Left lung (tissue), 10 donors: ENCODE data around the gene NXPH2. TPM values are rescaled to one million over a fixed set of nuclear protein-coding genes. Genes with fewer than 3 reads are reported as not detected.

Experiments used
- ATAC-seq: fragments of 200-7000 bp; cut with Tn5 transposase; one replicate; pipeline ENCODE4 v1.9.1; 2020; ENCODE audit warnings: moderate library complexity
- DNase-seq, 4 donors: peaks; one replicate each; pipeline ENCODE4 v3.0.0-alpha.2; 2013 to 2020
- H3K27ac ChIP-seq, 2 donors: fragments of 200-600 bp; sonication (generic) in 1 of 2; one replicate each; pipeline versions ENCODE4 v1.5.0 to v1.8.0; 2020 to 2021
- H3K27me3 ChIP-seq, 2 donors: fragments of 200-600 bp; sonication (generic) in 1 of 2; one replicate each; pipeline versions ENCODE4 v1.5.0 to v1.8.0; 2020 to 2021
- H3K36me3 ChIP-seq, 2 donors: fragments of 200-600 bp; sonication (generic) in 1 of 2; one replicate each; pipeline versions ENCODE4 v1.5.0 to v1.8.0; 2020 to 2021
- H3K4me1 ChIP-seq, 2 donors: fragments of 200-600 bp; one replicate each; pipeline ENCODE4 v1.8.0; 2021
- H3K4me3 ChIP-seq, 2 donors: fragments of 200-600 bp; sonication (generic) in 1 of 2; one replicate each; pipeline versions ENCODE4 v1.5.0 to v1.8.0; 2020 to 2021; ENCODE audit warnings: mild to moderate bottlenecking in 1 of 2
- H3K9me3 ChIP-seq, 2 donors: fragments of 200-600 bp; sonication (generic) in 1 of 2; one replicate each; pipeline versions ENCODE4 v1.5.0 to v1.8.0; 2020 to 2021
- intact Hi-C, 2 donors: fragments of 100-400 bp; cut with DNase I; formaldehyde crosslinking; loops; one replicate each; pipeline versions ENCODE4 v1.11.2 to v1.14.2; 2022
- polyA plus RNA-seq, 6 donors: library from polyadenylated mRNA; unstranded; fragments of 120-200 nt; gene quantifications; one replicate each; pipeline ENCODE4 v1.2.1, GENCODE V29; 2013; ENCODE audit not compliant: insufficient read length in 6 of 6
- total RNA-seq, 2 donors: library from RNA; stranded (reverse); fragmentation: NEBNext Ultra II Directional; extraction: Animal tissue kit (Norgen Biotek cat#: 25700); gene quantifications; one replicate each; pipeline ENCODE4 v1.2.1, GENCODE V29; 2021
- TF ChIP-seq, protein P1 (sequence below), 2 donors: fragments of 200-600 bp; sonication (generic) in 1 of 2; IDR thresholded peaks; one replicate each; pipeline versions ENCODE4 v1.5.0 to v1.8.0; 2021; ENCODE audit warnings: antibody characterized with exemption in 2 of 2
- donor health status: DM: no; HTN: yes; CAD: no.
- donor health status: DM: no; HTN: no; CAD: no.

NXPH2 gene
- total and polyA plus RNA-seq, 8 donors, result 0.58 to 1.3 (median 1.0) TPM; not detected in 2

DNA sequence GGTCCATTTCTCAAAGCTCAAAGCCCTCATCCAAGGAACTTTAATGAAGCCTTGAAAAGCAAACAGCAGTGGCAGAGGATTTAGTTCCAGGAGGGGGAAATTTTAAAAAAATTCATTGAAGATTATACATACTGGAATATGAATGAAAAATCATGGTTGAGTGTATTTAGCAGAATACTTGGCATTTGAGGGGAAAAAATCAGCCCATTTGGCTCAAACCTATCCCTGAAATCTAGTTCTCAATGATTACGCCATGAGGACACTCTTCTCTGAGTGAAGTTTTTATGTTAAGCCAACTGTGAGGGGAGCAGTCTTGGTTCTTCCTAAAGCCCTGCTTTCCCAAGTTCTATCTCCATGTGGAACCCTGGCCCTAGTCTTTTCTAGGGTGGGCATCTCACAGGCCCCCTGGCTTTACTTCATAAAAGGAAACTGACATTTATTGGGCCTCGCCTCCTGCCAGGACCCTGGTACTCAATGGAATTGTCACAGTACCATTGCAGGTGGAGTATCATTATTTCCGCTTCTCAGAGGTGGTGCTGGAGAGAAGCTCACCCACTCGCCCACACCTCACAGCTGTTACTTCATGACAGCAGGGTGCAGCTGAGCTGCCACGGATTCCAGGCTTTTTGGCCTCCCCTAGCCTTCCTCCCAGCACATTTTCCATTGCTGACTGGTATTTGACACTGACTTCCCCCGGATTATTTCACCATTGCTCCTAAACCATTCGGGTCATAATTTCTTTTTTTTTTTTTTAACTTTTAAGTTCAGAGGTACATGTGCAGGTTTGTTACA is 56.8 kb downstream of the NXPH2 start:
- Histone ChIP-seq H3K27me3 (no peaks in the 10 kb centered on the region), H3K9me3 (no peaks in the 10 kb centered on the region), H3K4me1 (no peaks in the 10 kb centered on the region), H3K4me3 (no peak overlapping the region), H3K36me3 (no peaks in the 10 kb centered on the region), H3K27ac (no peak overlapping the region)
- ATAC-seq, result no peak
- TF ChIP-seq, protein P1, sequence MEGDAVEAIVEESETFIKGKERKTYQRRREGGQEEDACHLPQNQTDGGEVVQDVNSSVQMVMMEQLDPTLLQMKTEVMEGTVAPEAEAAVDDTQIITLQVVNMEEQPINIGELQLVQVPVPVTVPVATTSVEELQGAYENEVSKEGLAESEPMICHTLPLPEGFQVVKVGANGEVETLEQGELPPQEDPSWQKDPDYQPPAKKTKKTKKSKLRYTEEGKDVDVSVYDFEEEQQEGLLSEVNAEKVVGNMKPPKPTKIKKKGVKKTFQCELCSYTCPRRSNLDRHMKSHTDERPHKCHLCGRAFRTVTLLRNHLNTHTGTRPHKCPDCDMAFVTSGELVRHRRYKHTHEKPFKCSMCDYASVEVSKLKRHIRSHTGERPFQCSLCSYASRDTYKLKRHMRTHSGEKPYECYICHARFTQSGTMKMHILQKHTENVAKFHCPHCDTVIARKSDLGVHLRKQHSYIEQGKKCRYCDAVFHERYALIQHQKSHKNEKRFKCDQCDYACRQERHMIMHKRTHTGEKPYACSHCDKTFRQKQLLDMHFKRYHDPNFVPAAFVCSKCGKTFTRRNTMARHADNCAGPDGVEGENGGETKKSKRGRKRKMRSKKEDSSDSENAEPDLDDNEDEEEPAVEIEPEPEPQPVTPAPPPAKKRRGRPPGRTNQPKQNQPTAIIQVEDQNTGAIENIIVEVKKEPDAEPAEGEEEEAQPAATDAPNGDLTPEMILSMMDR (IDR thresholded peaks at IDR 0.05), result no peak
- intact Hi-C loops, result no loop called here
- peak in 2 of 4 donors; percentile 15 to 39 for DNase-seq

DNA sequence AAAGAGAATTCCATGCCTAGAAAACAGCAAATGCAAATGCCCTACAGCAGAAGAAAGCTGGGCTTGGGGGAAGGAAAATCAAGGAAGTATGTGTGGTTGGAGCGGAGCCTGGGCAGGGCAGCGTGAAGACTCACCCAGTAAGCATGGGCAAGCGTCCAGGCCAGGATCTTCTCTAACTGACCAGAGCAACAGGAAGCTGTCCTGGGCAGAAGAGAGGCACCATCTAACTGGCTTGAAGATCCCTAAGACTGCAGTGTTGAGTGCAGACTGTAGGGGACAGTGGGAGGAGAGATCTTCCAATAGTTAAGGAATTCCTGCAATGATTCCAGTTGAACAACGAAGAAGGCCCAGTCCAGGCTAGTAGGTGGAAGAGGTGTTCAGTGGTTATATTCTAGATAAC is 57.9 kb downstream of the NXPH2 start:
- Histone ChIP-seq H3K9me3 (no peaks in the 10 kb centered on the region), H3K36me3 (no peaks in the 10 kb centered on the region), H3K4me1 (no peaks in the 10 kb centered on the region), H3K27ac (no peak overlapping the region), H3K27me3 (no peaks in the 10 kb centered on the region), H3K4me3 (no peak overlapping the region)
- TF ChIP-seq, protein P1 (IDR thresholded peaks at IDR 0.05), result no peak
- peak in 1 of 4 donors; percentile 21 for DNase-seq
- intact Hi-C loops, result no loop called here
- no peak for ATAC-seq

DNA sequence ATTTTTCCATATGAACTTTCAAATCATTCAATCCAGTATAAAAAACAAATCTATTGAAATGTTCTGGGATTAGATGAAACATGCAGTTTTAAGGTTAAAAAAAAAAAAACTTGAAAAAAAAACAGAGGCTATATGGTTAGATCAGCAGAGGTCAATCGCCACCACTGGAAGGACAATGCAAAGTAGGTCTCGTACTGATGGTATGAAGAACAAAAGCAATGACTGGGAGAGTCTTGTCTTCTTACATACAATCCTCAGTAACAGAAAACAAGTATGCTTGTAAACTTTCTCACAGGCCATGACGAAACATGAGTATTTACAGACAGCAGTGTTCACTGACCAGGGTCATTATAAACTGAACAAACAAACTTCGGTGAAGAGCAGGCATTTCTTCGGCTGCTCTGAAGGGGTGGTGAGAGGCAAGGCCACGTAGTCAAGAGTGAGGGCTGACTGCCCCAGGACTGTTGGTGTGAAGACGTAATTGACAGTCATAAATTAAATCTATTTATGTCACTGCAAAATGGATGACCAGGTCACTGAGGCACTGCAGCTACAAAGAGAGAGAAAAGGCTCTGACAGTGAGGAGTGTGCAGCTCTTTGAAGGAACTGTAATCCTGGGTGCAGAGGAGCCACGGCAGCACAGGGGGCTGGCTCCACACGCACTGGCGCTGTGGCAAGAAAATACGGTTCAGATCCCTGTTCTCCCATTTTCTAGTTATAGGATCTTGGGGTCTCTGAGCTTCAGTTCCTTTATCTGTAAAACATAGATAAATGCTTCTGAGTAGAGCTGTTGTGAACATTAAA is 60.0 kb downstream of the NXPH2 start:
- intact Hi-C loops, result no loop called here
- H3K4me3 ChIP-seq, result no peak overlapping the region

DNA sequence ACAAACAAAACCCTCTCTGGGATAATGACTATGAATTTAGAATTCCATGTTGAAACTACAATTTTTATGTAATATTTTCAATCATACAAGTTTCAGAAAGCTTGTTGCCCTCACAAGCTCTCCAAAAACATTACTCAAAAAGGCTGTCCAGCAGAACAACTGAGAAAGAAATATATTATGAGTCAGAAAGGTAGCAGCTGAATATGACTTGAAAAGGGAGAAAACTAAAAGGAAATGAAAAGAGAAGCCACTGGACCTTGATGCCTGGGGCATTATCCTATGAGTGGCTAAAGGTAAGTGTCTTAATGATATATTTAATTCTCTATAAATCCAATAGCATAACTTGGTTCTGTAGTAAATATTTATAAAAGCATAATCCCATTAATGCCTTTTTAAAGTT is 61.8 kb downstream of the NXPH2 start:
- Histone ChIP-seq H3K36me3 (no peaks in the 10 kb centered on the region), H3K27ac (no peak overlapping the region), H3K27me3 (no peaks in the 10 kb centered on the region), H3K9me3 (no peaks in the 10 kb centered on the region), H3K4me1 (no peaks in the 10 kb centered on the region), H3K4me3 (no peak overlapping the region)
- ATAC-seq (no peak), DNase-seq (no peak)
- intact Hi-C loops, result no loop called here
- TF ChIP-seq, protein P1 (IDR thresholded peaks at IDR 0.05), result no peak

More for the DNA sequence above, 60.0 kb downstream of the NXPH2 start:
- Histone ChIP-seq H3K9me3 (no peaks in the 10 kb centered on the region), H3K27ac (no peak overlapping the region), H3K36me3 (no peaks in the 10 kb centered on the region), H3K4me1 (no peaks in the 10 kb centered on the region), H3K27me3 (no peaks in the 10 kb centered on the region)
- DNase-seq (no peak), ATAC-seq (peak; percentile 67)
- TF ChIP-seq, protein P1 (IDR thresholded peaks at IDR 0.05), result no peak

DNA sequence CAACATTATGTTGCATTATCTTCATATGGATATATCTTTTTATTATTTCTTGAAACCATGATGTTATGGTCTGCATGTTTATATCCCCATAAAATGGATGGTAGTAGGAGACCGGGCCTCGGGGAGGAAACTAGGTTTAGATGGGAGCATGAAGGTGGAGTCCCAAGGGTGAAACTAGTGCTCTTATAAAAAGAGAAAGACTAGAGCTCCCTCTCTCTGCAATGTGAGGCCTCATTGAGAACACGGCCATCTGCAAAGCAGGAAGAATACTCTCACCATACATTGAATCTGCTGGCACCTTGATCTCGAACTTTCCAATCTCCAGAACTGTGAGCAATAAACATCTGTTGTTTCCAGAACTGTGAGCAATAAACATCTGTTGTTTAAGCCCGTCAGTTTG is 64.0 kb downstream of the NXPH2 start:
- Histone ChIP-seq H3K27ac (no peak overlapping the region), H3K4me3 (no peak overlapping the region), H3K27me3 (no peaks in the 10 kb centered on the region), H3K4me1 (no peaks in the 10 kb centered on the region), H3K36me3 (no peaks in the 10 kb centered on the region), H3K9me3 (no peaks in the 10 kb centered on the region)
- ATAC-seq, result no peak
- intact Hi-C loops, result no loop called here
- no peak for DNase-seq
- TF ChIP-seq, protein P1 (IDR thresholded peaks at IDR 0.05), result no peak
